ENCODE measurements around the gene ZNF148.

Gene ZNF148

GRCh38 chr3:125212509-125213363 is 162.4 kb downstream of the ZNF148 start, which contains the start of gene SLC12A8:
Gene SLC12A8 (minus strand): TSS chr3:125212748. CDS start chr3:125211349, 1,399 bp downstream.
- no peak for TF ChIP-seq CTCF (IDR thresholded peaks at IDR 0.05; ENCODE audit: insufficient read depth, low read depth, low read length, missing control alignments)
- peak within 1 kb of the TSS; percentile 58 for H3K4me3 ChIP-seq (ENCODE audit: low read length)
- DNase-seq (ENCODE audit: low read depth): no peak

GRCh38 chr3:125212091-125212508 is 163.0 kb downstream of the ZNF148 start:
- peak overlapping the region; percentile 58 for H3K4me3 ChIP-seq (ENCODE audit: low read length)
- DNase-seq (ENCODE audit: low read depth): no peak
- TF ChIP-seq CTCF (IDR thresholded peaks at IDR 0.05; ENCODE audit: insufficient read depth, low read depth, low read length, missing control alignments): no peak

- peak overlapping the region; percentile 58 for H3K4me3 ChIP-seq (ENCODE audit: low read length)
- DNase-seq (ENCODE audit: low read depth): no peak
These were observed 163.5 kb downstream of the ZNF148 start for GRCh38 chr3:125211523-125212090.

GRCh38 chr3:125207949-125208568 is 167.1 kb downstream of the ZNF148 start:
- no peak overlapping the region for H3K4me3 ChIP-seq (ENCODE audit: low read length)
- peak; percentile 35 for DNase-seq (ENCODE audit: low read depth)
- no peak for TF ChIP-seq CTCF (IDR thresholded peaks at IDR 0.05; ENCODE audit: insufficient read depth, low read depth, low read length, missing control alignments)

More at GRCh38 chr3:125211523-125212090, 163.5 kb downstream of the ZNF148 start:
- no peak for TF ChIP-seq CTCF (IDR thresholded peaks at IDR 0.05; ENCODE audit: insufficient read depth, low read depth, low read length, missing control alignments)

- no peak for DNase-seq (ENCODE audit: low read depth)
- H3K4me3 ChIP-seq (ENCODE audit: low read length): no peak overlapping the region
- no peak for TF ChIP-seq CTCF (IDR thresholded peaks at IDR 0.05; ENCODE audit: insufficient read depth, low read depth, low read length, missing control alignments)
These were observed 167.6 kb downstream of the ZNF148 start for GRCh38 chr3:125207507-125207906.

GRCh38 chr3:125206934-125207333 is 168.2 kb downstream of the ZNF148 start:
- no peak for TF ChIP-seq CTCF (IDR thresholded peaks at IDR 0.05; ENCODE audit: insufficient read depth, low read depth, low read length, missing control alignments)
- no peak for DNase-seq (ENCODE audit: low read depth)
- no peak overlapping the region for H3K4me3 ChIP-seq (ENCODE audit: low read length)
